HG02870 (cell line): ENCODE measurements around the gene C1QTNF8.

Experiments
- ATAC-seq: cut with Tn5 transposase; IDR thresholded peaks from one replicate; pipeline ENCODE4 v1.9.1; 2021; ENCODE audit warnings: mild to moderate bottlenecking, moderate library complexity; ENCODE audit not compliant: unreplicated experiment

C1QTNF8 gene

DNA sequence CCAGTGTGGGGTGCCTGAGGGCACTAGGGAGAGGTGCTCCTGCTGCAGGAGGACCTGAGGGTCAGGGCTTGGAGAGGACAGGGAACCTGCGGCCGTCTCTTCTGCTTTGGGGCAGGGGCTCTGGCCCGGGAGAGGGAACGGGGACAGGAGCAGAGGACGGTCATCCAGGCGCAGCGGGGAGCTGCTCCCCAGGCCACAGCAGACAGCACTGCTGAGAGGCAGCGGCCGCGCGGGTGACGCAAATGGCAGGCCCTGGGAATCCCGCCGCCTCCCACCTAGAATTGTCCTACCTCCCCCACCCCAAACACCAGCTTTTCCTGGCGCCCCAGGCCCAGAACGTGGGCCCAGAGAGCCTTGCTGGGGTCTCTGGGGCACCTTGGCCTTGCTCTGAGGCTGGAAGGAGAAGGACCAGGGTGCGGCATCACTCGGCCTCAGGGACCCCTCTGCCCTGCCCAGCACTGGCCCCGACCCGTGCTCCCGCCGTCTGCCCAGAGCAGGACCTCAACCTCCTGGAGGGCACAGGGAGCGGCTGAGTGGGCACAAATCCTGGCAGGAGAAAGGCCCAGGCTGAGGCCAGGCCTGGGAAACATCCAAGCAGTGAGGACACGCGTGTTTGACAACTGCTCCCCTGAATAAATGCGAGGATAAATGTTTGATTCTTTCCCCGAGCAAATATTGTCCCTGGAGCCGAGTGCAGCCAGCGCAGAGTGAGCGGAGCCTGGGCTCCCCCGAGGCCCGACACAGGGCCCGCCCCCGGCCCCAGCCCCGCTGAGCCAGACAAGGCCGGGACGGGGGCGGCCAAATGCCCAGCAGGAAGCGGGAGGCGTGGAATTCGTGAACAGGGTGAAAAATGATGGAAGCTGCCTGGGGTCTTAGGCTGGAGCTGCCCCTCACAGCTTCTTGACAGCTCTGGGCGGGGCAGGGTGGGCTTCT, 15.0 kb downstream of the C1QTNF8 start:
- ATAC-seq, result no peak

- no peak for ATAC-seq
These were observed 16.1 kb downstream of the C1QTNF8 start for GRCh38 chr16:1079786-1080525.

DNA sequence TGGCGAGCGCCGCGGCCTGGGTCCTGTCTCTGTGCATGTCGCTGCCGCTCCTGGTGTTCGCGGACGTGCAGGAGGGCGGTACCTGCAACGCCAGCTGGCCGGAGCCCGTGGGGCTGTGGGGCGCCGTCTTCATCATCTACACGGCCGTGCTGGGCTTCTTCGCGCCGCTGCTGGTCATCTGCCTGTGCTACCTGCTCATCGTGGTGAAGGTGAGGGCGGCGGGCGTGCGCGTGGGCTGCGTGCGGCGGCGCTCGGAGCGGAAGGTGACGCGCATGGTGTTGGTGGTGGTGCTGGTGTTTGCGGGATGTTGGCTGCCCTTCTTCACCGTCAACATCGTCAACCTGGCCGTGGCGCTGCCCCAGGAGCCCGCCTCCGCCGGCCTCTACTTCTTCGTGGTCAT, 16.7 kb downstream of the C1QTNF8 start:
- no peak for ATAC-seq

DNA sequence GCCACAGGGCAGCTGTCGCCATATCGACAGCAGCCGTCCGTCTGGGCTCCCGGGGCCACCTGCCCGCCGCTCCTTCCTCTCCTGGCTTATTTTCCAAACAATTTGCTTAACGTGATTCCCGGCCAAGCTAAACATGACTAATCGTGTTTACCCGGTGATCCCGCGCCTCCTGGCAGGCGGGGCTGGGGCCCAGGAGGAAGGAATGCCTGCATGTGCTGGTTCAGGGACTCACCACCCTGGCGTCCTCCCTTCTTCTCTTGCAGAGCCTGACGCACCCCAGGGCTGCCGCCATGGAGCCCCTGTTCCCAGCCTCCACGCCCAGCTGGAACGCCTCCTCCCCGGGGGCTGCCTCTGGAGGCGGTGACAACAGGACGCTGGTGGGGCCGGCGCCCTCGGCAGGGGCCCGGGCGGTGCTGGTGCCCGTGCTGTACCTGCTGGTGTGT, 17.4 kb downstream of the C1QTNF8 start:
- ATAC-seq, result no peak

- ATAC-seq, result no peak
These were observed 18.0 kb downstream of the C1QTNF8 start for GRCh38 chr16:1077877-1078578.

GRCh38 chr16:1076801-1077576, 19.1 kb downstream of the C1QTNF8 start:
- ATAC-seq, result no peak

- no peak for ATAC-seq
These were observed 20.5 kb downstream of the C1QTNF8 start for GRCh38 chr16:1075546-1075945.

DNA sequence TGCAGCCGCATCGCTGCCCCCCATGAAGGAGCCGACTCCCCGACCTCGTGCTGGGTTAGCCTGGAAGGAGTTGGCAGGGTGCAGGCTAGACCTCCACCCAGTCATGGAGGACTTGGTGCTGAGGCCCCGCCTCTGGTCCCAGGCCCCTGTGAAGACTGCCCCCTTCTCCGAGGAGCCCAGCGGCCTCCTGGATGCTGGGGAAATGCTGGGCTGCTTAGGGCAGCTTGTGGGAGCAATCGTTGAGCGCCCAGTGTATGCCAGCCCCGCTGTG, 21.7 kb downstream of the C1QTNF8 start:
- no peak for ATAC-seq

DNA sequence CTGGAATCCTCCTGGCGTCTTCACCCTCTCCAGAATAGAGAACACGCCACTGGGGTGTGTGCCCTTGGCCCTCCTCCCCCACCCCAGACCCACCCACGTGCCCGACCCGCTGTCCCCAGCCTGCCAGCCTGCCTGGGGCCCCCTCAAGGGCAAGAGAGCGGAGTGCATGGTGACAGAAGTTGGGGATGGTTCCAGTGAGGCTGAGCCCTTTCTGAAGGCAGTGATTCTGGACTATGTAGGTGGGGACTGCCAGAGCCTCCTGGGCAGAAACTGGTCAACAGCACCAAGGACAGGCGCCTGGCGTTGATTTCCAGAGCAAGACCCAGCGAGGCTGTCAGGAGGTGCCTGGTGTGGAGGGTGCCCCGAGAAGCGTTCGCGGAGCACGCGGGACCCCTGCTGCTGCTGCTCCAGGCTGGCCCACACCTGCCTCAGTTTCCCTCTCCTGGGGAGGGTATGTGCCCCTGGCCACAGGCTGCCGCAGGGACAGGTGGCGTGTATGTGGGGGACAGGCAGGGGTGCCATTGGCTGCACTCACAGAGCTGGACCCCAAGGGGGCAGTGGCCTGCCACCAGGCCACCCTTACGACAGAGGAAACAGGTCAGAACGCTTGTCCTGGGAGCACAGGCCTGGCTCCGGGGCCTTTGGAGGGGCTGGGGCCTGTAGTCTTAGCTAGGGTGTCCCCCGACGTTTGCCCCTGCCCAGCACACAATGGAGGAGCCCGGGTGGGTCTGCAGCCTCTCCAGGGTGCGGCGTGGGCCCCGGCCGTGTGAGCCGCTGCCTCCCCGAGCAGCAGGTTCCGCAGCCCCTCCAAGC, 22.3 kb downstream of the C1QTNF8 start:
- no peak for ATAC-seq

- ATAC-seq, result no peak
These were observed 22.8 kb downstream of the C1QTNF8 start for GRCh38 chr16:1073262-1073558.

DNA sequence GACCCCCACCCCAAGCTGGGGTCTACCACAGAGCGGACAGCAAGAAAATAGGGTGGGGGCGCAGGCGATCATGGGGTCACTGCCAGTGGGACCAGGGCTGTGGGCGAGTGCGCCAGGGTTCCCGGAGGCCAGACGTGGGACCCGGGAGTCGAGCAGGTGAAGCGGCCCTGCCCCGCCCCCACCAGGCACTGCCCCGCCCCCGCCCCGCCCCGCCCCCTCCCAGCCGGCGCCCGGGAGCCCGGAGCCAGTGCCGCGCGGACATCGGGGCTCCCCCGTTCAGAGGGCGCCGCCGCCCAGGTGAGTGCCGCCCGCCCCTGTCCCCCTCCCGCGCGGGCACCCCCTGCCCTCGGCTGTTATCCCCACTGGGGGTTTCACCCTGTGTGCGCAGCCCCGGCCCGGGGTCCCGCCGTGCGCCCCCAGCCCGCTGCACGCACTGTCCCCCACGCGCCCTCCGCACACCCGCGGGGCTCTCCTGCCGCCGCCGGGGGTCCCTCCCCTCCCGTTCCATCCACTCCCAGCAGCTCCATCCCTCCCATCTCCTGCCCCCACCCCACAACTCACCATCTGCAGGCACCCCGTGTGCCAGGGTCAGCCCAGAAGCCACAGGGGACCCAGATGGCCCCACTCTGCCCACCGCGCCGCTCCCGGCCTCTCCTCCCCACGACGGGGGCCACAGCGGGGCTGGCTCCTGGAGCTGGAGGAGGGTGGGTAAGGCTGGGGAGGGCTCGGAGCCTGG, 23.4 kb downstream of the C1QTNF8 start, which contains the start of gene SSTR5:
TSS of gene SSTR5 (plus strand) at position 222 of the 736 bp plus-strand sequence. CDS start 6,122 bp downstream, outside the sequence.
- ATAC-seq, result no peak

DNA sequence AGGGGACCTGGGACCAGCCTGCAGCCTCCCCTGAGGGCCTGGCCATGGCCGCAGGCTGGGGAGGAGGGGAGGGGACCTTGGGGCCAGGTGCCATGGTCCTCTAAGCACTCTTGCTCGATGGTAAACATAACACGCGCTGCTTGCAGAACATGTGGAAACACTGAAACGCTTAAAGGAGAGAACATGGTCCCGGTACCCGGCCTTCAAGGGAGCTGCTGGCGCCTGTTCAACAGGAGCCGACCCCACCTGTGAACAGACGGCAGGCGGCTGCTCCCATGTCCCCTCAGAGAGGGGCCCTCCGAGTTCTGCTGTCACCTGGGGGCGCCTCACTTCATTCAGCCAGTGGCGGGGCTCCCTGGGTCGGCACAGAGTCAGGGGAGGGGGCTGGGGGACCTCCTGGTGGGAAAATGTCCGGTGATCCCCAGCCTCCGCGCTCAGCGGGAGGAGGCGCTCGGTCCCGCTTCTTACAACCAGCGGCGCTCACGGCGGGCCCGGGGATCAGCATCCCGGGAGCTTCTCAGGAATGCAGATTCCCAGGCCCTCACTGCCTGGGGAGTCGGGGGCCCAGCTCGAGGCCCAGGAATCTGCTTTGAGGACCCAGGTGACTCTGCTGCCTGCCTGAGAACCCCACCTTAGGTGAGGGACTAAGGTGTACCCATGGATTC, 24.4 kb downstream of the C1QTNF8 start:
- ATAC-seq, result no peak

GRCh38 chr16:1070864-1071408, 25.1 kb downstream of the C1QTNF8 start:
- ATAC-seq, result no peak

DNA sequence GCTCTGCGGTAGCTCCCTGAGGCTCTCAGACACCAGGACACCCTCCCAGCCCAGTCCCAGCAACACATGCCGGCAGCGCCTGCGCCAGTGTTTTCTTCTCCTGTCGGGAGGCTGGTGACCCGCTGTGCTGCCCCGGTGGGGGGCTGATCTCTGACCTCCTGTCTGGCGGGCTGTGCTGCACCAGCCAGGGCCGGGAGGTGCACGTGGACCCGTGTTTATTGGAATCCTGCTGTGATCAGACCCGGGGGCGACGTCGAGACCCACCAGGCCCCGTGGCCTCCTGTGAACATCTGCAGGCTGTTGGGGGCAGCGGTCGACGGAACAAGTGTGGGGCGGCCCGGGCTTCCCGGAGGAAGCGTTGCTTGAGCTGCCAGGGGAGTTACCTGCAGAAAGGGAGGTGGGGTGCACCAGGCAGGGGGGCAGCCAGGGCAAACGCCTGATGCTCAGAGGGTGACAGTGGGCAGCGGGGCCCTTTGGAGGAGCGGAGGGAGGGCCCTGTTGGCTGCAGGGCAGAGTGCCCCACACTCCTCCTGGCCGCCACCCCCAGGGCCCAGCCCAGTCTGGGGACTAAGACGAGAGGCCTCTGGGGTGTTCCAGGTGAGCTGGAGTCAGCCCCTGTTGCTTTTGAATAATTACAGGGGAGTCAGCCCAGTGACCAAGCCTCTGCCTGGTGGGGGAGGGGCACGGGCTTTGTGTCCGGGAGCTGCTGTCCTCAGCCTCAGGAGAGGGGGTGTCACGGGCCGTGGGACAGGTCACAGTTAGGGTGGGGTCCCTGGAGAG, 25.8 kb downstream of the C1QTNF8 start:
- ATAC-seq, result no peak

DNA sequence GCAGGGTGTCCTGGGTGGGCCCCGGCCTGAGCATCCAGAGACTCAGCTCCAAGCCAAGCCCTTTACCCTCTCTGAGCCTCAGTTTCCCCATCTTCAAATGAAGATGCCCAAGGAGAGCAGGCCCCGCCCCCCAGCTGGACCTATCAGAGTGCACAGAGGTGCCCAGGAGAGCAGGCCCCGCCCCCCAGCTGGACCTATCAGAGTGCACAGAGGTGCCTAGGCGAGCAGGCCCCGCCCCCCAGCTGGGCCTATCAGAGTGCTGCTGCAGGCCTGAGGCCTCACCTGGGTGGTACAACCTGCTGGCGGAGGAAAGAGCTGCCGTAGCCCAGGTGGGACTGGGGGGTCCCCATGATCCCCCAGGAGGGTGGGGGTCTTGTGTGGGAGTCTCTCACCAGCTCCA, 26.9 kb downstream of the C1QTNF8 start:
- no peak for ATAC-seq

DNA sequence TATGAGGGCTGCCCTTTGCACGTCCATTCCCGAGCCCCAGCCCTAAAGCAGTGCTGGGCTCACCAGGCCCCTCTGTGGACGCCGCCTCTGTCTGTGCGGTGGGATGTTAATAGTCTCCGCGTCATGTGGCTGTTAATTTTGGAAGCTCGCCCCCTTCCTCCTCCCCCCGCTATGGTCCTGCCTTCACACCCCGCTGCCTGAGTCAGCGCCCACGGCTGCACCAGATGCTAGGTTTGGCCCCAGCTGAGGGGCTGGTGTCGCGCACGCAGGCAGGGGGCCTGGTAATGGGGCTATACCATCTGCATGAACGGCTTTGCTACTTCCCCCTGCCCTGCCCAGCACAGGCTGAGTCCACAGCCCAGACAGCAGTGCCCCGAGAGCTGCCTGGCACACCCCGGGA, 27.6 kb downstream of the C1QTNF8 start:
- ATAC-seq, result no peak

DNA sequence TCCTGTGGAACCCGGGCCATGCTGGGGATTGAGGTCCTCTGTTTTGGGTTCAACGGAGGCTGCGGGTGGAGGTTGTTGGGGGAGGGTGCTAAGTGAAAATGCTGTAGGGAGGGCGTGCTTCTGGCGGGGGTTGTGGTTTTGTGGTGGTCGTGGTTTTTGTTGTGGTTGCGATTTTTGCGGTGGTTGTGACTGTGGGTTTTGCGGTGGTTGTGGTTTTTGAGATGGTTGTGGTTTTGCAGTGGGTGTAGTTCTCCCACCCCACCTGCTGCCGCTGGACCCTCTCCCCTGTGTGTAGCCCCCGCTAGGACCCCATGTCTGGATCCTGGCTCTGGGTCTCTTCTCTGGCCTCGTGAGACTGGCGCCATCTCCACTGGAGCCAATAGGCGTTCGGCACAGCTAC, 28.4 kb downstream of the C1QTNF8 start:
- ATAC-seq, result no peak
